Choroid plexus epithelial cell (primary cell): Measurements from ENCODE around the gene GBP6.

Experiments used
- DNase-seq: peaks from one replicate; pipeline ENCODE4 v3.0.0-alpha.2; 2010; ENCODE audit warnings: low read depth
- H3K4me3 ChIP-seq: 2 replicates; pipeline ENCODE4 v1.5.1; 2011; ENCODE audit warnings: low read depth, mild to moderate bottlenecking, control low read depth, low read length, moderate library complexity
- TF ChIP-seq, protein P1 (sequence below): conservative IDR thresholded peaks from 2 replicates; pipeline ENCODE4 v1.5.1; 2011; ENCODE audit warnings: low read depth, mild to moderate bottlenecking, control low read depth, inconsistent platforms, low read length, moderate library complexity

Gene GBP6

DNA sequence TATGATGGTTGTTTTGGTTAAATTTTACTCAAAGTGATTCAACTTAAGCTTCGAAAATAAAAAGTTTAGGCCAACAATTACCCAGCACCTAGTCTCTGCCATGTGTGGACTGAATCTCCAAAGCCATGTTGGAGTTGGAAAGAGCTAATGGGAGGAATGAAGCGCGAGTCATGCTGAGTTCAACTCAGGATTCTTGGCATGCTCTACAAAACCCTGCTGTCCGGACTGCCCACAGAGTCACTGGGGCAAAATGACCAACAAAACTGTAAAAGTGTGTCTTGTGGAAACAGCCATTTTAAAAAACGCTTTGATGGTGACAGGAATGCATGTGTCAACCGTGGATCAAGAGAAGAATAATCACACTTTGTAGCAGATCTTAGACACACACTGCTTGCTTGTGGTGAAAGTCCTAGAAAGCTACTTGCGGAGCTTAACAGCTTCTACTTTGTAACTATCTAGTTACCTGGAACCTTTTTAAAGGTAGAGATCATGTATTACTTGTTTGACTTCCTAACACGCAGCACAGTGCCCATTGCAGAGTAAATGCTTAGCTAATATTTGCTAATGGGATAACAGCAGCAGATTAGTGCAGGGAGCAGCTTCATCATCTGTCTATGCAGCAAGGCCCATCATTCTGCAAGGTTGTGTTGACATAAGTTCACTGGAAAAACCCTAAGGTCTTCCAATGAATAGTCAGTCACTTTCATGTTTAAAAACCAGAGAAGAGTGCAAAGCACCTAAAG, 7.0 kb upstream of the GBP6 start:
- H3K4me3 ChIP-seq, result no peak overlapping the region
- peak; percentile 41 for DNase-seq
- TF ChIP-seq, protein P1, sequence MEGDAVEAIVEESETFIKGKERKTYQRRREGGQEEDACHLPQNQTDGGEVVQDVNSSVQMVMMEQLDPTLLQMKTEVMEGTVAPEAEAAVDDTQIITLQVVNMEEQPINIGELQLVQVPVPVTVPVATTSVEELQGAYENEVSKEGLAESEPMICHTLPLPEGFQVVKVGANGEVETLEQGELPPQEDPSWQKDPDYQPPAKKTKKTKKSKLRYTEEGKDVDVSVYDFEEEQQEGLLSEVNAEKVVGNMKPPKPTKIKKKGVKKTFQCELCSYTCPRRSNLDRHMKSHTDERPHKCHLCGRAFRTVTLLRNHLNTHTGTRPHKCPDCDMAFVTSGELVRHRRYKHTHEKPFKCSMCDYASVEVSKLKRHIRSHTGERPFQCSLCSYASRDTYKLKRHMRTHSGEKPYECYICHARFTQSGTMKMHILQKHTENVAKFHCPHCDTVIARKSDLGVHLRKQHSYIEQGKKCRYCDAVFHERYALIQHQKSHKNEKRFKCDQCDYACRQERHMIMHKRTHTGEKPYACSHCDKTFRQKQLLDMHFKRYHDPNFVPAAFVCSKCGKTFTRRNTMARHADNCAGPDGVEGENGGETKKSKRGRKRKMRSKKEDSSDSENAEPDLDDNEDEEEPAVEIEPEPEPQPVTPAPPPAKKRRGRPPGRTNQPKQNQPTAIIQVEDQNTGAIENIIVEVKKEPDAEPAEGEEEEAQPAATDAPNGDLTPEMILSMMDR, result no peak

DNA sequence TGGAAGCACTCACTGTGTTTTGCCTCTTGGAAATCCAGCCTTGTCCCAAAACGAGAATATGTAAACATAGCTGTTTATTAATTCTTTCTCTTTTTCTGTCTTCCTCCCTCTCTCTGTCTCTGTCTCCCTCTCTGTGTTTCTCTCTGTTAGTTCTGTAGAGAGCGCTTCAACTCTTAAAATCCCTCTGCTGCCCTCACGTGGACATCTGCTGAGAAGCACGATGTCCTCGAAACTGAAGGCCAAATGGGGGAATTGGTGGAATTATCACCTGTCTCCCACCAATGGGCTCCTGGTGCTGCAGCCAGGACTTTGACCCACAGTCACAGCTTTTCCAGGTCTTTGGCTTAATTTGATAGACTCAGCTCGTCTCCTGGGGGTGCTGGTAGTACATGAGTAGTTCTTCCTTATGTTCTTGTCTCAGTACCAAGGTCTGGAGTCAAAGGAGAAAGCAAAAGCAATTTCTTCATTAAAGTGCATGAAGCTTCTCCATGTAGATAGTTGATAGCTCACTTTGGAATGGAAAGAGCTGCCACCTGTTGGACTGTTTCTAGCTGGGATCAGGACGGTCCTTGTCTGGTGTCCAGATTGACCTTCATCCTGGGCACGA, 5.5 kb upstream of the GBP6 start:
- no peak overlapping the region for H3K4me3 ChIP-seq
- TF ChIP-seq, protein P1, result peak; percentile 88
- DNase-seq, result peak; percentile 86

DNA sequence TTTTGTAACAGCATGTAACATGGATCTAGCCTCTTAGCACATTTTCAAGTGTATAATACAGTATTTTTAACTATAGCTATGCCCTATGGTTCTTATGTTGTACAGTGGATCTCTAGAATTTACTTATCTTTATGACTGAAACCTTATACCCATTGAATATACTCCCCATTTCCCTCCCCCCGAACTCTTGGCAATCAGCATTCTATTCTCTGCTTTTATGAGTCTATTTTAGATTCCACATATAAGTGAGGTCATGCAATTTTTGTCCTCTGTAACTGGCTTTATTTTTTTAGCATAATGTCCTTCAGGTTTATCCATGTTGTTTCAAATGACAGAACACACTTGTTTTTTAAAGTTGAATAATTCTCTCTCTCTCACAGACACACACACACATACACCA, 3.1 kb upstream of the GBP6 start:
- no peak for DNase-seq
- no peak overlapping the region for H3K4me3 ChIP-seq
- TF ChIP-seq, protein P1, result no peak

DNA sequence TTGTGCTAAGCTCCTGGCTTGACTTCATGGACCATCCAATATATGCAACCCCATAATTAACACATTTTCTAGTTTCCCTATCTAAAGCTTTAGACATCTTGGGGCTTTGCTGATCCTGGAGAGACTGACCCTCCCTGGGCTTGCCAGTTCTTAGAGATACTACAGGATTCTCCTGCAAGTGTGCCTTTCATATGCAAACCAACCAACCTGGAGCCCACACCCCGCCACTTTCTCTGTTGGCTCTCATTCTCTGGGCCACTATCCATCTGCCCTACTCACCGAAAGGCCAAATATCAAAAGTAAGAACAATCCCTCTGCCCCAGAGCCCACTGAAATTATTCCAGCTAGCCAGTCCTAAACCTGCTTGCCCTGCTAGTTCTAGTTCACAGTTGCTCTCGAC, 2.2 kb upstream of the GBP6 start:
- TF ChIP-seq, protein P1, result no peak
- no peak for DNase-seq
- no peak overlapping the region for H3K4me3 ChIP-seq

DNA sequence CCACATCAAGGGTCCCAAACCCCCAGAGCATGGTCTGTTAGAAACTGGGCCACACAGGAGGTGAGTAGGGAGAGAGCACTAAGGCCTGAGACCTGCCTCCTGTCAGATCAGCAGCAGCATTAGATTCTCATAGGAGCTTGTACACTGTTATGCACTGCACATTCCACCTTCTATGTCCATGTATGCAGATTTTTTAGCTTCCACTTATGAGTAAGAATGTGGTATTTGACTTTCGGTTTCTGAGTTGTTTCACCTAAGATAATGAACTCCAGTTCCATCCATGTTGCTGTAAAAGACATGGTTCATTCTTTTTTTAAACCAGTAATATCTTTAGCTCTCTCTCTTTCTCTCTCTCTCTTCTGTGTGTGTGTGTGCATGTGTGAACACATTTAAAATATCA, 663 bp upstream of the GBP6 start:
- peak; percentile 60 for DNase-seq
- no peak overlapping the region for H3K4me3 ChIP-seq
- TF ChIP-seq, protein P1, result no peak

DNA sequence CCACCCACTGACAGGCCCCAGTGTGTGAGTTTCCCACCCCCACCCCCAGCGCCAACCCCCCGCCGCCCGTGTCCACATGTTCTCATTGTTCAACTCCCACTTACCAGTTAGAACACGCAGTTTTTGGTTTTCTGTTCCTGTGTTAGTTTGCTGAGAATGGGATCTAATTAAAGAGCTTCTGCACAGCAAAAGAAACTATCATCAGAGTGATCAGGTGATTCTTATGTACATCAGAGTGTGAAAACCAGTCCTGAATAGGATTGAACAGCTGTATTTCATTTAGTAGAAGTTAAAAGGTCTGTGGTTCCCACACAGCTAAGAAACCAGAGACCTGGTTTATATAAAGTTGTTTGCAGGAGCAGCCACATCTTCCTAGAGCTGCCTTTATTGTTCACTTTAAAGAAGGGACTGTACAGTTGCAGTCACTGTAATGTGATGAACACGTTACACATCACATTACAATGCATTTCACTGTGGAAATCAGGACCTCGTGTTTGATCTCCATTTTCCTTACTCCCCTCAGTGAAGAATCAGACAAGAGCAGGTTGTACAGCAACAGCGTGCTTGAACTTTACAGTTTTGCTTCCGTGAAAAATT, 1.2 kb downstream of the GBP6 start:
- no peak overlapping the region for H3K4me3 ChIP-seq
- TF ChIP-seq, protein P1, result no peak
- DNase-seq, result peak; percentile 4

DNA sequence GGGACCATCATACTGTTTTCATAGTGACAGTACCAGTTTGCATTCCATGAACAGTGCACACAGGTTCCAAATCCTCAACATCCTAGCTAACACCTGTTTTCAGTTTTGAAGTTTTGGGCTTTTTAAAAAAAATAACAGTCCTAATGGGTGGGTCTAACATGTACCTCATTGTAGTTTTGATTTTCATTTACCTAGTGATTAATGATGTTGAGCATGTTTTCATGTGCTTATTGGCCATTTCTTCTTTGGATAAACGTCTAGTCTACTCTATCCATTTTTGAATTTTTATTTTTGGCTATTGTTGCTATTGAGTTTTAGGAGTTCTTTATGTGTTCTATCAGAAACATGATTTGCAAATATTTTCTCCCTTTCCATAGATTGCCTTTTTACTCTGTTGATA, 3.4 kb downstream of the GBP6 start:
- TF ChIP-seq, protein P1, result no peak
- H3K4me3 ChIP-seq, result no peak overlapping the region
- no peak for DNase-seq
